ENCODE results near the gene OR10G7. TPM values are rescaled to one million over a fixed set of nuclear protein-coding genes. Genes with fewer than 3 reads are reported as not detected.
A peak's percentile ranks its signal among the peaks of the same experiment; 100 is the strongest.

The OR10G7 gene
- total and polyA plus RNA-seq, 2 of the 13 experiments (the other 11 are each of a cell fraction or from before 2014, with no cell fraction given), result not detected

DNA sequence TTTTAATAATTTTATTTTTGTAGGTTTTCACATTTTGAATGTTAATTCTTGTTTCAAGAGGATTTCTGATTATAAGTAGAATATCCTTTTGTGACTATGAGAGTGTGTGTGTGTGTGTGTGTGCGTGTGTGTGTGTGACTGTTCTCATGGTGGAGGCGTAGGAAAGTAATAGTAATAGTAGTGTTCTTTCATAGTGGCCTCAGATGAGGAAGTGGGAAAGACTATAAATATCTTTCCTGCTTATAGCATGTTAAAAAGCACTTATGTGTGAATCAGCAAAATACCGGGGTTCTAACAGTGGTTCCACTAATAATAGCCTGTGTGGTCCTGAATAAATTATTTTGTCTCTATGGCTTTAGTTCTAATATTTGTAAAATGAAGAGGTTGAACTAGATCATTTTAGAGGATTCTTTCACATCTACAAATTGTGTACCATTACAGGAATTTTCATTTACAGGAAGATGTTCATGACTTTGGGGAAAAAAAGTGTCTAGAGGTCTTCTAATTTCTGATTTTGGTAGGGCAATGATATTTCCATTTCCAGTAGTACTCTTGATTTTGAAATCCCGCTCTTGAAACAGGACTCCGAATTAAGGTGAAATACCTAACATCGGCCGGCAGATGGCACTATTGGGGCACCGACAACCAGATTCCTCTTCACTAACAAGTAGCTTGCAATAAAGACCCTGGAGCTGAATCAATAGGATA lies 29.9 kb upstream of the OR10G7 start:
- Histone ChIP-seq H3K36me3 (replicated peaks in 1 of 2; ENCODE audit: control insufficient read depth in 1 of 2, insufficient read depth in 2 of 2, low read length in 2 of 2) (no peaks in the 10 kb centered on the region), H4K20me1 (ENCODE audit: insufficient read depth, low read length) (no peaks in the 10 kb centered on the region), H3K4me3 (replicated peaks in 1 of 3; ENCODE audit: insufficient read depth in 1 of 3, low read depth in 2 of 3, low read length in 3 of 3) (no peak overlapping the region), H3K9ac (ENCODE audit: insufficient read depth, low read depth, low read length) (no peak overlapping the region), H3K9me3 (ENCODE audit: low read length) (no peaks in the 10 kb centered on the region), H2AFZ (ENCODE audit: low read length) (no peak overlapping the region), H3K27me3 (ENCODE audit: control insufficient read depth in 1 of 2, insufficient read depth in 2 of 2, low read length in 2 of 2) (peaks cover 8% of the 10 kb centered on the region in 2 experiments; a peak in 3 of 5 replicates), H3K79me2 (ENCODE audit: insufficient read depth, low read length) (no peaks in the 10 kb centered on the region), H3K4me1 (ENCODE audit: insufficient read depth, low read length) (0 out of 2 replicates have a peak, but pooled peaks cover 3% of the 10 kb centered on the region), H3K4me2 (ENCODE audit: low read depth, low read length) (no peak overlapping the region), H3K27ac (ENCODE audit: extremely low read length, insufficient read depth, low read length) (no peak overlapping the region)
- FAIRE-seq (peak; percentile 52), ATAC-seq (no peak), DNase-seq (ENCODE audit: low spot score) (peak; percentile 54)
- intact Hi-C loops (cut with micrococcal nuclease; ENCODE audit: unreplicated experiment), result loop anchor here (1.0 to 2.0 kb wide), 2 partner anchors 124 to 516 kb away; no protein-coding TSS in a partner anchor
- POLR2A ChIA-PET, result no interaction called here
- no TSS peak for BruUV-seq (replicated peaks)
- peak; percentile 53 for TF ChIP-seq STAG1 (CRISPR knock-in tag; IDR thresholded peaks at IDR 0.05)
- TF ChIP-seq, protein P1, sequence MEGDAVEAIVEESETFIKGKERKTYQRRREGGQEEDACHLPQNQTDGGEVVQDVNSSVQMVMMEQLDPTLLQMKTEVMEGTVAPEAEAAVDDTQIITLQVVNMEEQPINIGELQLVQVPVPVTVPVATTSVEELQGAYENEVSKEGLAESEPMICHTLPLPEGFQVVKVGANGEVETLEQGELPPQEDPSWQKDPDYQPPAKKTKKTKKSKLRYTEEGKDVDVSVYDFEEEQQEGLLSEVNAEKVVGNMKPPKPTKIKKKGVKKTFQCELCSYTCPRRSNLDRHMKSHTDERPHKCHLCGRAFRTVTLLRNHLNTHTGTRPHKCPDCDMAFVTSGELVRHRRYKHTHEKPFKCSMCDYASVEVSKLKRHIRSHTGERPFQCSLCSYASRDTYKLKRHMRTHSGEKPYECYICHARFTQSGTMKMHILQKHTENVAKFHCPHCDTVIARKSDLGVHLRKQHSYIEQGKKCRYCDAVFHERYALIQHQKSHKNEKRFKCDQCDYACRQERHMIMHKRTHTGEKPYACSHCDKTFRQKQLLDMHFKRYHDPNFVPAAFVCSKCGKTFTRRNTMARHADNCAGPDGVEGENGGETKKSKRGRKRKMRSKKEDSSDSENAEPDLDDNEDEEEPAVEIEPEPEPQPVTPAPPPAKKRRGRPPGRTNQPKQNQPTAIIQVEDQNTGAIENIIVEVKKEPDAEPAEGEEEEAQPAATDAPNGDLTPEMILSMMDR (CRISPR knock-in tag; IDR thresholded peaks at IDR 0.05), result peak; percentile 72
- TF ChIP-seq ZFAT (CRISPR knock-in tag; conservative IDR thresholded peaks at IDR 0.05), result no peak
- no peak for TF ChIP-seq NR1H2 (CRISPR knock-in tag; IDR thresholded peaks at IDR 0.05; ENCODE audit: borderline replicate concordance, low read depth)
- TF ChIP-seq, protein P2, sequence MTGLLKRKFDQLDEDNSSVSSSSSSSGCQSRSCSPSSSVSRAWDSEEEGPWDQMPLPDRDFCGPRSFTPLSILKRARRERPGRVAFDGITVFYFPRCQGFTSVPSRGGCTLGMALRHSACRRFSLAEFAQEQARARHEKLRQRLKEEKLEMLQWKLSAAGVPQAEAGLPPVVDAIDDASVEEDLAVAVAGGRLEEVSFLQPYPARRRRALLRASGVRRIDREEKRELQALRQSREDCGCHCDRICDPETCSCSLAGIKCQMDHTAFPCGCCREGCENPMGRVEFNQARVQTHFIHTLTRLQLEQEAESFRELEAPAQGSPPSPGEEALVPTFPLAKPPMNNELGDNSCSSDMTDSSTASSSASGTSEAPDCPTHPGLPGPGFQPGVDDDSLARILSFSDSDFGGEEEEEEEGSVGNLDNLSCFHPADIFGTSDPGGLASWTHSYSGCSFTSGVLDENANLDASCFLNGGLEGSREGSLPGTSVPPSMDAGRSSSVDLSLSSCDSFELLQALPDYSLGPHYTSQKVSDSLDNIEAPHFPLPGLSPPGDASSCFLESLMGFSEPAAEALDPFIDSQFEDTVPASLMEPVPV (CRISPR knock-in tag; IDR thresholded peaks at IDR 0.05), result 0 out of 2 replicates have a peak, but pooled peaks have one; percentile 30
- TF ChIP-seq RAD21 (CRISPR knock-in tag; IDR thresholded peaks at IDR 0.05), result peak; percentile 26; the same call in 1 of the 2 replicates
- TF ChIP-seq SMC3 (IDR thresholded peaks at IDR 0.05; ENCODE audit: low read length), result peak; percentile 33; the same call in 1 of the 2 replicates
- no peak for TF ChIP-seq ARHGAP35 (CRISPR knock-in tag; IDR thresholded peaks at IDR 0.05; ENCODE audit: borderline replicate concordance)
- WGBS (ENCODE audit: low lambda C conversion rate), result 0% methylated on average over 8 of the region's 8 CpGs
- CTCF ChIA-PET (ENCODE audit: low intra/inter-chr PET ratio, low total read pairs), result interaction anchor here (4.5 kb wide), 1 partner anchor 124 kb away, joined by 38 read pairs; no protein-coding TSS in a partner anchor
- in situ Hi-C loops (cut with HindIII; ENCODE audit: extremely low pct_ligation_motif_present, low pct_unique_long_range_greater_than_20kb), result no loop called here
